Prostate gland (tissue), 2 donors: ENCODE results near the gene NFATC2IP.

Experiments used
- CTCF ChIP-seq, 4 experiments: fragments of 200-600 bp in 2 of 4; fragments of 450-650 bp in 2 of 4; sonication (generic) in 2 of 4; IDR thresholded peaks; 1 replicate in 3 of 4; 2 replicates in 1 of 4; pipeline ENCODE4 v1.5.1; 2016 to 2019; ENCODE audit warnings: antibody characterized with exemption in 4 of 4, mild to moderate bottlenecking in 2 of 4, moderate library complexity in 2 of 4
- POLR2A ChIP-seq: fragments of 450-650 bp; IDR thresholded peaks from one replicate; pipeline ENCODE4 v1.6.1; 2016; ENCODE audit warnings: antibody characterized with exemption, mild to moderate bottlenecking

DNA sequence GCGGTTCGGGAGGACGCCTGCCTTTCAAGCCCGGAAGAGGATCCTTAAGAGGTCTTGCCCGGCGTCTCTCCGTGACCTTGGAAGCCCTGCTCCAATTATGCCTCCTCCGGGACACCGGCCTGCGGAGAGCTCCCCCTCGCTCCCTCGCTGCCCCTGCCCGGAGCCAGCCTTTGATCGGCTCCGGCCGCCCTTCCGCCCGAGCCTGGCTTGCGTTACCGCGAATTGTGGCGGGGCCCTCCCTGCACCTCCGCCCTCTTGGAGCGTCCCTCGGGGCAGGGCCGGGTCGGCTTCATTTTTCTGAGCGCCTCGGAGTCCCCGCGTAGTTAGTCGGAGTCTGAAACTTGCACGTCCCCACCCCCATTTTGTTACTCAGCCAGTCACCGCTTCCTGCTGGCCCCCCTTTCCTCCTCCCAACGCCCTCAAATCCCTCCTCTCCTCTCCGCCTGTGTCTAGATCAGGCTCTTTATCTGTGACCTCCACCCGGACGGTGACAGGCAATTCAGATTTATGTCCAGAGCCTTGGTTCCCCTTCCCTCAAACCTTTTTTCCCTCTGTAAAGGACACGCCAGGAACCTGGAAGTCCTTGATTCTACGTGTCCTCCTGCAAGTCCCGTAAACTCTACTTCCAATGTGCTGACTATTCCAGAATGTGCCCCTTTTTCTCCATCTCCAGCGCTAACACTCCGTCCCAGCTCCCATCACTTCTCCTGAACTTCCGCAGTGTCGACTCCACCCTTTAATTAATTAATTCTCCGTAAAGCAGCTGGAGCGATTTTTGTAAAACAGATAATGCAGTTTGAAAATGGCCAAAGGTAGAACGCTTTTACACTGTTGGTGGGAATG lies 25.1 kb upstream of the NFATC2IP start:
- TF ChIP-seq POLR2A = no peak
- peak in 1 of 4 experiments; percentile 8 for TF ChIP-seq CTCF (IDR thresholded peaks at IDR 0.05)
